ENCODE data around the gene RIPK1. TPM values are rescaled to one million over a fixed set of nuclear protein-coding genes. Genes with fewer than 3 reads are reported as not detected.
"Not testable (repeated sequence)": the region's sequence is repeated elsewhere in the genome, so short reads cannot be mapped to it uniquely, and the experiment has no call there.

Gene RIPK1
- total RNA-seq, 1 donor from 2014 or later, result 14.7 TPM

DNA sequence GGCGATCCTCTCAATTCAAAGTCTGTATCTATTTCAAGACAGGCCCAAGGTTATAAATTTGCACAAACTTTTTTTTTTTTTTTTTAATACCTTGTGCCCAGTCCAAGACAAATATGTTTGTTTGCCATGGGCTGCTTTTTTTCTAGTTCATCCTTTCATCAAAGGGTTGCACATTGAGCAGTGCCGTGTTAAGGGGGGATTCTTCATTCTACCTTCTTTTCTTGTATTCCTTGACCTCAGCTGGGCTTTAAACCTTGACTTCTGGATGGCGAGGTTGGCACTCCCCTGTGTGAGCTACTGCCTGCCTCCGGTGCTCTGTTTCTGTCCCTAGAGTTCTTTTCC, 7.4 kb downstream of the RIPK1 start:
- no peaks in the 10 kb centered on the region for H3K9me3 Mint-ChIP-seq
- DNase-seq (ENCODE audit: extremely low spot score, unreplicated experiment), result no peak
- H3K4me1 Mint-ChIP-seq (ENCODE audit: unreplicated experiment), result peaks cover 2% of the 10 kb centered on the region
- no peak overlapping the region for H3K4me3 Mint-ChIP-seq
- H3K27me3 Mint-ChIP-seq, result no peaks in the 10 kb centered on the region
- peak overlapping the region; percentile 30 for H3K27ac Mint-ChIP-seq
- peaks cover 33% of the 10 kb centered on the region for H3K36me3 Mint-ChIP-seq
- no peak for TF ChIP-seq CTCF (conservative IDR thresholded peaks at IDR 0.05)

- Mint-ChIP-seq H3K27me3 (no peaks in the 10 kb centered on the region), H3K27ac (no peak overlapping the region), H3K4me1 (ENCODE audit: unreplicated experiment) (no peaks in the 10 kb centered on the region), H3K9me3 (no peaks in the 10 kb centered on the region), H3K4me3 (no peak overlapping the region), H3K36me3 (peaks cover 36% of the 10 kb centered on the region)
- TF ChIP-seq CTCF (conservative IDR thresholded peaks at IDR 0.05), result no peak
- no peak for DNase-seq (ENCODE audit: extremely low spot score, unreplicated experiment)
Measured at GRCh38 chr6:3076320-3076719, 8.0 kb downstream of the RIPK1 start.

DNA sequence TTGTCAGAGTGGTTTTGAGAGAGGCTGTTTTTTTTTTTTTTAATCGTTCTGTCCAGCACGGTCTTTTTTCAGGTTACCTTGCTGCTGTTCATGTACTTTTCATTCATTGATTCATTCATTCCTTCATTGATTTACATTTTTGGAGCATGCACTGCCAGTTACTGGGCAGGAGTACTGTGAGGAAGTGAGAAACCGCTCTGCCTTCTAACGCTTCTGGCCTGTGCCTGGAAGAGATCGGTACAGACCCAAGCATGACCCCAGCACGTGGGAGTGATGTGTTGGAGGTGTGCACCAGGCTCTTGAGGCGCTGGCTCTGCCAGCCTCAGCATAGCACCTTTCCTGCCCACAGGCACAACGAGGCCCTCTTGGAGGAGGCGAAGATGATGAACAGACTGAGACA, 9.1 kb downstream of the RIPK1 start:
- H3K9me3 Mint-ChIP-seq, result no peaks in the 10 kb centered on the region
- no peaks in the 10 kb centered on the region for H3K4me1 Mint-ChIP-seq (ENCODE audit: unreplicated experiment)
- H3K27ac Mint-ChIP-seq, result no peak overlapping the region
- H3K27me3 Mint-ChIP-seq, result no peaks in the 10 kb centered on the region
- no peak for DNase-seq (ENCODE audit: extremely low spot score, unreplicated experiment)
- peaks cover 40% of the 10 kb centered on the region for H3K36me3 Mint-ChIP-seq
- H3K4me3 Mint-ChIP-seq, result no peak overlapping the region
- no peak for TF ChIP-seq CTCF (conservative IDR thresholded peaks at IDR 0.05)

DNA sequence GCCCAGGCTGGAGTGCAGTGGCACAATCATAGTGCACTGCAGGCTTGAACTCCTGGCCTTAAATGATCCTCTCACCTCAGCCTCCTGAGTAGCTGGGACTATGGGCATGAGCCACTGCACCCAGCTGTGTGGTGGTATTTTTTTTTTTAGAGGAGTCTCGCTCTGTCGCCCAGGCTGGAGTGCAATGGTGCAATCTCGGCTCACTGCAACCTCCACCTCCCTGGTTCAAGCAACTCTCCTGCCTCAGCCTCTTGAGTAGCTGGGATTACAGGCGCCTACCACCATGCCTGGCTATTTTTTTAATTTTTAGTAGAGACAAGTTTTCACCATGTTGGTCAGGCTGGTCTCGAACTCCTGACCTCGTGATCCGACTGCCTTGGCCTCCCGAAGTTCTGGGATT, 10.7 kb downstream of the RIPK1 start:
- not testable (repeated sequence) for H3K4me1 Mint-ChIP-seq (ENCODE audit: unreplicated experiment); H3K9me3 Mint-ChIP-seq; H3K27ac Mint-ChIP-seq; H3K4me3 Mint-ChIP-seq; DNase-seq (ENCODE audit: extremely low spot score, unreplicated experiment); H3K27me3 Mint-ChIP-seq
- peaks cover 49% of the 10 kb centered on the region for H3K36me3 Mint-ChIP-seq

- no peak for DNase-seq (ENCODE audit: extremely low spot score, unreplicated experiment)
- Mint-ChIP-seq H3K4me1 (ENCODE audit: unreplicated experiment) (no peaks in the 10 kb centered on the region), H3K9me3 (no peaks in the 10 kb centered on the region), H3K4me3 (no peak overlapping the region), H3K36me3 (peaks cover 53% of the 10 kb centered on the region), H3K27ac (no peak overlapping the region), H3K27me3 (no peaks in the 10 kb centered on the region)
- TF ChIP-seq CTCF (conservative IDR thresholded peaks at IDR 0.05), result no peak
Measured at GRCh38 chr6:3079682-3080081, 11.4 kb downstream of the RIPK1 start.

DNA sequence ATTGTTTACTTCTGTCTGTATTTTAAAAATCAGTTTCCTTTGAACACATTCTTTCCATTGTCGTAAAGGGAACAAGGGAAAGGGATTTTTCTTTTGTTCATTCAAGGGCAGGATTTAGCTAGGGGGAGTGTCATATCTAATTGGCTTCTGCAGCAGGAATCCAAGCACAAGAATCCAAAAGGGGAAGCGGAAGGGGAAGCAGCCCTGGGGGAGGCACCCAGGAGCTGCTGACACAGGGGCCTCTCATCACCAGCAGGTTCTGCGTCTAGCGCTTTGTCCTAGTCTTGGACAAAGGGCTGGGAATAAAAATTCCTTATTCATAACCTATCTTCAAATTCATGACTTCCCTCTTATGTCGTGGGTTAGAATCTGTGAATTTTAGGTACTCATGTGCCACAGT, 13.7 kb downstream of the RIPK1 start:
- Mint-ChIP-seq H3K27ac (no peak overlapping the region), H3K36me3 (peaks cover 63% of the 10 kb centered on the region), H3K4me3 (no peak overlapping the region), H3K9me3 (no peaks in the 10 kb centered on the region), H3K27me3 (no peaks in the 10 kb centered on the region), H3K4me1 (ENCODE audit: unreplicated experiment) (peaks cover 5% of the 10 kb centered on the region)
- no peak for DNase-seq (ENCODE audit: extremely low spot score, unreplicated experiment)
- no peak for TF ChIP-seq CTCF (conservative IDR thresholded peaks at IDR 0.05)
